Fibroblast of peridontal ligament (primary cell): ENCODE data around the gene PDE3A.
"Not testable (repeated sequence)": the region's sequence is repeated elsewhere in the genome, so short reads cannot be mapped to it uniquely, and the experiment has no call there.

ENCODE experiments used
- DNase-seq: peaks from one replicate; pipeline ENCODE4 v3.0.0-alpha.2; 2010; ENCODE audit errors: extremely low read depth

PDE3A gene

GRCh38 chr12:20551742-20552442 is 183.6 kb downstream of the PDE3A start:
- DNase-seq: not testable (repeated sequence)

GRCh38 chr12:20552586-20552985 is 184.2 kb downstream of the PDE3A start:
- DNase-seq: not testable (repeated sequence)

- DNase-seq: no peak
Observed at GRCh38 chr12:20555015-20555414, 186.7 kb downstream of the PDE3A start.

- DNase-seq: no peak
Observed at GRCh38 chr12:20555771-20556170, 187.4 kb downstream of the PDE3A start.

- DNase-seq: peak; percentile 20
Observed at GRCh38 chr12:20557096-20557495, 188.8 kb downstream of the PDE3A start.

- no peak for DNase-seq
Observed at GRCh38 chr12:20560935-20561334, 192.6 kb downstream of the PDE3A start.

GRCh38 chr12:20561871-20562270 is 193.5 kb downstream of the PDE3A start:
- DNase-seq: peak; percentile 60

- DNase-seq: no peak
Observed at GRCh38 chr12:20567413-20567812, 199.1 kb downstream of the PDE3A start.

- no peak for DNase-seq
Observed at GRCh38 chr12:20572451-20572850, 204.1 kb downstream of the PDE3A start.

GRCh38 chr12:20576528-20576927 is 208.2 kb downstream of the PDE3A start:
- no peak for DNase-seq

- DNase-seq: no peak
Observed at GRCh38 chr12:20577054-20577453, 208.7 kb downstream of the PDE3A start.

- DNase-seq: no peak
Observed at GRCh38 chr12:20578142-20578541, 209.8 kb downstream of the PDE3A start.

- DNase-seq: no peak
Observed at GRCh38 chr12:20585055-20585625, 216.8 kb downstream of the PDE3A start.

GRCh38 chr12:20585913-20586312 is 217.6 kb downstream of the PDE3A start:
- DNase-seq: no peak

GRCh38 chr12:20588042-20588441 is 219.7 kb downstream of the PDE3A start:
- no peak for DNase-seq

- DNase-seq: no peak
Observed at GRCh38 chr12:20590570-20590969, 222.2 kb downstream of the PDE3A start.

- no peak for DNase-seq
Observed at GRCh38 chr12:20592556-20592955, 224.2 kb downstream of the PDE3A start.

GRCh38 chr12:20593611-20594010 is 225.3 kb downstream of the PDE3A start:
- no peak for DNase-seq

- DNase-seq: no peak
Observed at GRCh38 chr12:20596061-20596460, 227.7 kb downstream of the PDE3A start.

- peak; percentile 18 for DNase-seq
Observed at GRCh38 chr12:20599757-20600156, 231.4 kb downstream of the PDE3A start.

GRCh38 chr12:20601668-20602280 is 233.4 kb downstream of the PDE3A start:
- DNase-seq: peak; percentile 86

GRCh38 chr12:20602641-20603391 is 234.5 kb downstream of the PDE3A start:
- DNase-seq: peak; percentile 83
